ENCODE results near the gene PNPLA8. TPM values are rescaled to one million over a fixed set of nuclear protein-coding genes. Genes with fewer than 3 reads are reported as not detected.
"Not testable (repeated sequence)": the region's sequence is repeated elsewhere in the genome, so short reads cannot be mapped to it uniquely, and the experiment has no call there.

The PNPLA8 gene
- total RNA-seq, 1 experiment from 2014 or later = 19.5 TPM

DNA sequence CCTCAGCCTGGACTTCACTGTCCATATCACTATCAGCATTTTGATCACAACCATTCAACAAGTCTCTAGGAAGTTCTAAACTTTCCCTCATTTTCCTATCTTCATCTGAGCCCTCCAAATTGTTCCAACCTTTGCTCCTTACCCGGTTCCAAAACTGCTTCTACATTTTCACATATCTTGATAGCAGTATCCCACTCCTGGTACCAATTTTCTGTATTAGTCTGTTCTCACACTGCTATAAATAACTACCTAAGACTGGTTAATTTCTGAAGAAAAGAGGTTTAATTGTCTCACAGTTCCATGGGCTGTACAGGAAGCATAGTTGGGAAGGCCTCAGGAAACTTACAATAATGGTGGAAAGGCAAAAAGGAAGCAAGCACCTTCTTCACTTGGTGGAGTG is 31.7 kb upstream of the PNPLA8 start:
- Histone ChIP-seq H3K4me3 (ENCODE audit: low read length) (no peak overlapping the region), H3K79me2 (ENCODE audit: low read length) (no peaks in the 10 kb centered on the region), H3K4me1 (ENCODE audit: insufficient read depth, low read length) (no peaks in the 10 kb centered on the region), H3K36me3 (ENCODE audit: low read depth, low read length) (no peaks in the 10 kb centered on the region), H3K9ac (ENCODE audit: low read length) (no peak overlapping the region), H3F3A (ENCODE audit: low read length, unreplicated experiment) (no peaks in the 10 kb centered on the region), H3K4me2 (ENCODE audit: low read length) (no peak overlapping the region), H3K27me3 (ENCODE audit: low read length) (no peaks in the 10 kb centered on the region), H3K27ac (ENCODE audit: low read length) (no peak overlapping the region), H3K9me2 (replicated peaks; ENCODE audit: low read length) (no peaks in the 10 kb centered on the region), H2AFZ (ENCODE audit: low read length) (no peak overlapping the region), H3K9me3 (ENCODE audit: low read length) (no peaks in the 10 kb centered on the region), H4K20me1 (ENCODE audit: low read length) (no peaks in the 10 kb centered on the region)
- intact Hi-C loops (cut with micrococcal nuclease) = no loop called here
- TF ChIP-seq EZH2phosphoT487 (IDR thresholded peaks at IDR 0.05; ENCODE audit: borderline replicate concordance, low read length) = no peak
- TF ChIP-seq CTCF (conservative IDR thresholded peaks at IDR 0.05; ENCODE audit: low read depth, low read length) = no peak
- no peak for TF ChIP-seq EZH2 (IDR thresholded peaks at IDR 0.05; ENCODE audit: low read length, unreplicated experiment)
- no peak for DNase-seq
- ATAC-seq = no peak
- CTCF ChIA-PET = no interaction called here
- POLR2A ChIA-PET (ENCODE audit: unreplicated experiment) = no interaction called here
- BruUV-seq (replicated peaks) = no TSS peak

- Histone ChIP-seq H3K4me1 (ENCODE audit: insufficient read depth, low read length) (no peaks in the 10 kb centered on the region), H3K4me2 (ENCODE audit: low read length) (no peak overlapping the region), H3K36me3 (ENCODE audit: low read depth, low read length) (no peaks in the 10 kb centered on the region), H3F3A (ENCODE audit: low read length, unreplicated experiment) (no peaks in the 10 kb centered on the region), H3K27ac (ENCODE audit: low read length) (no peak overlapping the region), H3K4me3 (ENCODE audit: low read length) (no peak overlapping the region), H3K79me2 (ENCODE audit: low read length) (no peaks in the 10 kb centered on the region), H4K20me1 (ENCODE audit: low read length) (no peaks in the 10 kb centered on the region), H3K9me3 (ENCODE audit: low read length) (no peaks in the 10 kb centered on the region), H3K9ac (ENCODE audit: low read length) (no peak overlapping the region), H3K9me2 (replicated peaks; ENCODE audit: low read length) (no peaks in the 10 kb centered on the region), H3K27me3 (ENCODE audit: low read length) (no peaks in the 10 kb centered on the region), H2AFZ (ENCODE audit: low read length) (no peak overlapping the region)
- ATAC-seq (no peak), DNase-seq (no peak)
- TF ChIP-seq CTCF (conservative IDR thresholded peaks at IDR 0.05; ENCODE audit: low read depth, low read length) (no peak), EZH2phosphoT487 (IDR thresholded peaks at IDR 0.05; ENCODE audit: borderline replicate concordance, low read length) (no peak), EZH2 (IDR thresholded peaks at IDR 0.05; ENCODE audit: low read length, unreplicated experiment) (no peak)
- POLR2A ChIA-PET (ENCODE audit: unreplicated experiment) = no interaction called here
- BruUV-seq (replicated peaks) = no TSS peak
- CTCF ChIA-PET = no interaction called here
- intact Hi-C loops (cut with micrococcal nuclease) = no loop called here
Measured at GRCh38 chr7:108557191-108557590, 31.3 kb upstream of the PNPLA8 start.

DNA sequence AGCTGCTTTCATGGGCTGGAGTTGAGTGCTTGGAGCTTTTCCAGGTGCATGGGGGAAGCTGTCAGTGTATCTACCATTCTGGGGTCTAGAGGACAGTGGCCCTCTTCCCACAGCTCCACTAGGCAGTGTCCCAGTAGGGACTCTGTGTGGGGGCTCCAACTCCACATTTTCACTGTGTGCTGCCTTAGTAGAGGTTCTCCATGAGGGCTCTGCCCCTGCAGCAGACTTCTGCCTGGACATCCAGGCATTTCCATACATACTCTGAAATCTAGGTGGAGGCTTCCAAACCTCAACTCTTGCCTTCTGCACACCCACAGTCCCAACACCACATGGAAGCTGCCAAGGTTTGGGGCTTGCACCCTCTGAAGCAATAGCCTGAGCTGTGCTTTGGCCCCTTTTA is 30.7 kb upstream of the PNPLA8 start:
- H3K79me2 ChIP-seq (ENCODE audit: low read length); H3K27me3 ChIP-seq (ENCODE audit: low read length); H3K4me1 ChIP-seq (ENCODE audit: insufficient read depth, low read length); BruUV-seq (replicated peaks); H3K9ac ChIP-seq (ENCODE audit: low read length); H4K20me1 ChIP-seq (ENCODE audit: low read length); CTCF ChIA-PET; POLR2A ChIA-PET (ENCODE audit: unreplicated experiment); intact Hi-C loops (cut with micrococcal nuclease); H3K9me3 ChIP-seq (ENCODE audit: low read length); DNase-seq; H3K4me2 ChIP-seq (ENCODE audit: low read length); H3K36me3 ChIP-seq (ENCODE audit: low read depth, low read length); H3F3A ChIP-seq (ENCODE audit: low read length, unreplicated experiment); H3K27ac ChIP-seq (ENCODE audit: low read length); H2AFZ ChIP-seq (ENCODE audit: low read length); H3K9me2 ChIP-seq (replicated peaks; ENCODE audit: low read length); ATAC-seq; H3K4me3 ChIP-seq (ENCODE audit: low read length): not testable (repeated sequence)

- H3K27me3 ChIP-seq (ENCODE audit: low read length); H3F3A ChIP-seq (ENCODE audit: low read length, unreplicated experiment); H3K36me3 ChIP-seq (ENCODE audit: low read depth, low read length); H3K79me2 ChIP-seq (ENCODE audit: low read length); H3K4me1 ChIP-seq (ENCODE audit: insufficient read depth, low read length); CTCF ChIA-PET; intact Hi-C loops (cut with micrococcal nuclease); BruUV-seq (replicated peaks); H3K27ac ChIP-seq (ENCODE audit: low read length); H2AFZ ChIP-seq (ENCODE audit: low read length); H3K9me2 ChIP-seq (replicated peaks; ENCODE audit: low read length); H3K9ac ChIP-seq (ENCODE audit: low read length); ATAC-seq; DNase-seq; H3K4me2 ChIP-seq (ENCODE audit: low read length); H4K20me1 ChIP-seq (ENCODE audit: low read length); H3K9me3 ChIP-seq (ENCODE audit: low read length); H3K4me3 ChIP-seq (ENCODE audit: low read length): not testable (repeated sequence)
- POLR2A ChIA-PET (ENCODE audit: unreplicated experiment) = interaction anchor here (0.6 kb wide), 1 partner anchor 12 kb away, joined by 5 read pairs; no protein-coding TSS in a partner anchor
Measured at GRCh38 chr7:108548141-108548896, 22.4 kb upstream of the PNPLA8 start.
